Ishikawa (cell line): ENCODE results near the gene TNFRSF19.

Experiments
- CEBPB ChIP-seq: IDR thresholded peaks from 2 replicates; pipeline ENCODE4 v1.6.1; 2012
- CREB1 ChIP-seq: IDR thresholded peaks from 2 replicates; pipeline ENCODE4 v1.6.1; 2012; ENCODE audit warnings: low read depth
- EP300 ChIP-seq: IDR thresholded peaks from 2 replicates; pipeline ENCODE4 v1.6.1; 2012; ENCODE audit warnings: borderline replicate concordance
- FOXM1 ChIP-seq: IDR thresholded peaks from 2 replicates; pipeline ENCODE4 v1.6.1; 2012; ENCODE audit warnings: low read depth, borderline replicate concordance
- REST ChIP-seq: IDR thresholded peaks from 2 replicates; pipeline ENCODE4 v1.6.1; 2012; ENCODE audit warnings: low read depth, mild to moderate bottlenecking
- TAF1 ChIP-seq: IDR thresholded peaks from 2 replicates; pipeline ENCODE4 v1.6.1; 2012; ENCODE audit warnings: low read depth, mild to moderate bottlenecking
- TCF12 ChIP-seq: IDR thresholded peaks from 2 replicates; pipeline ENCODE4 v1.6.1; 2012; ENCODE audit warnings: low read depth
- TEAD4 ChIP-seq: IDR thresholded peaks from 2 replicates; pipeline ENCODE4 v1.6.1; 2012
- YY1 ChIP-seq: IDR thresholded peaks from 2 replicates; pipeline ENCODE4 v1.6.1; 2012; ENCODE audit warnings: low read depth
- ZBTB7A ChIP-seq: IDR thresholded peaks from 2 replicates; pipeline ENCODE4 v1.6.1; 2012; ENCODE audit warnings: low read depth

- no peak for TF ChIP-seq TAF1
- no peak for TF ChIP-seq TCF12
- no peak for TF ChIP-seq CEBPB
- TF ChIP-seq YY1, result no peak
- no peak for TF ChIP-seq EP300
- no peak for TF ChIP-seq REST
- TF ChIP-seq ZBTB7A, result no peak
- TF ChIP-seq FOXM1, result no peak
- no peak for TF ChIP-seq CREB1
- no peak for TF ChIP-seq TEAD4
Measured at GRCh38 chr13:23684647-23685046, 114.4 kb downstream of the TNFRSF19 start.
